Bronchial epithelial cell (primary cell): ENCODE measurements around the gene VARS1. TPM values are rescaled to one million over a fixed set of nuclear protein-coding genes. Genes with fewer than 3 reads are reported as not detected.

ENCODE experiments used
- DNase-seq: peaks from one replicate; pipeline ENCODE4 v3.0.0-alpha.2; 2010; ENCODE audit warnings: low read depth
- FAIRE-seq: peaks from 2 replicates; lab custom pipeline; 2011; peaks lifted over from hg19 to GRCh38; lab: Jason Lieb, UNC
- H3K27me3 ChIP-seq: 2 replicates; pipeline ENCODE4 v1.5.1; 2011; ENCODE audit warnings: low read length; ENCODE audit not compliant: control insufficient read depth, insufficient read depth
- H3K36me3 ChIP-seq: 2 replicates; pipeline ENCODE4 v1.5.1; 2011; ENCODE audit warnings: low read length; ENCODE audit not compliant: control insufficient read depth, insufficient read depth
- H3K4me3 ChIP-seq: 2 replicates; pipeline ENCODE4 v1.5.1; 2011; ENCODE audit warnings: mild to moderate bottlenecking, low read depth, low read length, control low read depth
- CTCF ChIP-seq: IDR thresholded peaks from 2 replicates; pipeline ENCODE4 v1.5.1; 2011; ENCODE audit warnings: mild to moderate bottlenecking, moderate library complexity, low read length, control low read depth, inconsistent platforms; ENCODE audit not compliant: insufficient read depth, severe bottlenecking
- total RNA-seq: library from RNA; depleted of rRNA; stranded (reverse); fragments of >200 nt; gene quantifications from 2 replicates; pipeline ENCODE4 v1.2.1, GENCODE V29; 2014

The VARS1 gene
- total RNA-seq, 1 donor from 2014 or later: 53.2 TPM

- FAIRE-seq: no peak
- no peak overlapping the region for H3K4me3 ChIP-seq
- TF ChIP-seq CTCF: no peak
- peaks cover 8% of the 10 kb centered on the region for H3K36me3 ChIP-seq
- DNase-seq: peak; percentile 10
- no peaks in the 10 kb centered on the region for H3K27me3 ChIP-seq
Observed at GRCh38 chr6:31763619-31763940, 32.0 kb downstream of the VARS1 start.

- Histone ChIP-seq H3K36me3 (peaks cover 11% of the 10 kb centered on the region), H3K27me3 (no peaks in the 10 kb centered on the region), H3K4me3 (no peak overlapping the region)
- no peak for FAIRE-seq
- no peak for TF ChIP-seq CTCF
- DNase-seq: no peak
Observed at GRCh38 chr6:31762878-31763618, 32.5 kb downstream of the VARS1 start.

GRCh38 chr6:31762356-31762755 lies 33.2 kb downstream of the VARS1 start, which contains the start of gene SAPCD1:
Gene SAPCD1, plus strand, starts transcription at chr6:31762656. Its CDS starts 399 bp downstream, at chr6:31763055.
- no peak for DNase-seq
- Histone ChIP-seq H3K4me3 (no peak within 1 kb of the TSS), H3K27me3 (no peaks in the 10 kb centered on the region), H3K36me3 (peaks cover 11% of the 10 kb centered on the region)
- no peak for FAIRE-seq
- no peak for TF ChIP-seq CTCF

GRCh38 chr6:31761343-31761742 lies 34.2 kb downstream of the VARS1 start:
- no peak for FAIRE-seq
- TF ChIP-seq CTCF: no peak
- Histone ChIP-seq H3K36me3 (peaks cover 11% of the 10 kb centered on the region), H3K27me3 (no peaks in the 10 kb centered on the region), H3K4me3 (no peak overlapping the region)
- no peak for DNase-seq

GRCh38 chr6:31760790-31761189 lies 34.8 kb downstream of the VARS1 start:
- no peak for TF ChIP-seq CTCF
- Histone ChIP-seq H3K27me3 (no peaks in the 10 kb centered on the region), H3K36me3 (peaks cover 11% of the 10 kb centered on the region), H3K4me3 (no peak overlapping the region)
- no peak for DNase-seq
- FAIRE-seq: no peak

GRCh38 chr6:31758281-31758680 lies 37.3 kb downstream of the VARS1 start:
- DNase-seq (no peak), FAIRE-seq (no peak)
- peaks cover 11% of the 10 kb centered on the region for H3K36me3 ChIP-seq
- no peak for TF ChIP-seq CTCF
- H3K4me3 ChIP-seq: no peak overlapping the region
- H3K27me3 ChIP-seq: no peaks in the 10 kb centered on the region
